DMS153 (cell line): ENCODE measurements around the gene ZNF57.
"Not testable (repeated sequence)": the region's sequence is repeated elsewhere in the genome, so short reads cannot be mapped to it uniquely, and the experiment has no call there.

Experiments
- DNase-seq: peaks from one replicate; lab custom pipeline; 2025; lab: John Stamatoyannopoulos, UW

ZNF57 gene

GRCh38 chr19:2896694-2897093, 4.0 kb upstream of the ZNF57 start:
- DNase-seq = no peak

- no peak for DNase-seq
Measured at GRCh38 chr19:2902590-2903218, 2.0 kb downstream of the ZNF57 start.

- not testable (repeated sequence) for DNase-seq
Measured at GRCh38 chr19:2903326-2903725, 2.6 kb downstream of the ZNF57 start.

GRCh38 chr19:2905918-2906519, 5.3 kb downstream of the ZNF57 start:
- no peak for DNase-seq

GRCh38 chr19:2906631-2907195, 6.0 kb downstream of the ZNF57 start:
- no peak for DNase-seq

GRCh38 chr19:2912306-2912705, 11.6 kb downstream of the ZNF57 start:
- no peak for DNase-seq

GRCh38 chr19:2917275-2918184, 16.8 kb downstream of the ZNF57 start:
- no peak for DNase-seq

- DNase-seq = no peak
Measured at GRCh38 chr19:2922987-2923386, 22.3 kb downstream of the ZNF57 start.

- DNase-seq = no peak
Measured at GRCh38 chr19:2923510-2923909, 22.8 kb downstream of the ZNF57 start.

- DNase-seq = no peak
Measured at GRCh38 chr19:2926341-2927031, 25.8 kb downstream of the ZNF57 start.

GRCh38 chr19:2927032-2927430, 26.3 kb downstream of the ZNF57 start:
- no peak for DNase-seq

- DNase-seq = no peak
Measured at GRCh38 chr19:2933490-2933910, 32.8 kb downstream of the ZNF57 start.

GRCh38 chr19:2935863-2936262, 35.1 kb downstream of the ZNF57 start:
- not testable (repeated sequence) for DNase-seq

- DNase-seq = no peak
Measured at GRCh38 chr19:2942928-2943640, 42.4 kb downstream of the ZNF57 start.

- DNase-seq = no peak
Measured at GRCh38 chr19:2944403-2944774, 43.7 kb downstream of the ZNF57 start.

- peak; percentile 99 for DNase-seq
Measured at GRCh38 chr19:2944775-2945574, 44.2 kb downstream of the ZNF57 start, which contains the start of gene ZNF77. Gene ZNF77, minus strand, starts transcription at chr19:2944971. Its CDS starts 131 bp downstream, at chr19:2944840.

- DNase-seq = no peak
Measured at GRCh38 chr19:2945575-2946184, 45.0 kb downstream of the ZNF57 start.

GRCh38 chr19:2949939-2950285, 49.2 kb downstream of the ZNF57 start:
- no peak for DNase-seq

GRCh38 chr19:2950286-2951124, 49.8 kb downstream of the ZNF57 start:
- DNase-seq = peak; percentile 99
